Urothelium cell line (cell line): ENCODE data around the gene CHST7.

Source experiments
- DNase-seq: peaks from one replicate; pipeline ENCODE4 v3.0.0; 2011; ENCODE audit warnings: low spot score, mixed read lengths
- FAIRE-seq: peaks from 2 replicates; lab custom pipeline; 2011; peaks lifted over from hg19 to GRCh38; lab: Jason Lieb, UNC

Gene CHST7

GRCh38 chrX:46643636-46644035, 70.1 kb downstream of the CHST7 start:
- DNase-seq (no peak), FAIRE-seq (no peak)

- no peak for DNase-seq
- FAIRE-seq: no peak
Measured at GRCh38 chrX:46645614-46646013, 72.0 kb downstream of the CHST7 start.

- DNase-seq (no peak), FAIRE-seq (no peak)
Measured at GRCh38 chrX:46647251-46647650, 73.7 kb downstream of the CHST7 start.
